SK-N-SH treated with all-trans-retinoic acid at 6 μM for 48 hours (cell line): Measurements from ENCODE around the gene NFATC4.

Experiments used
- ATAC-seq: fragments of 200-7000 bp; cut with Tn5 transposase; 3 replicates; pipeline ENCODE4 v1.9.1; 2020; ENCODE audit warnings: mild to moderate bottlenecking, moderate library complexity
- ARNTL ChIP-seq: fragments of 450-650 bp; formaldehyde crosslinking; IDR thresholded peaks from 2 replicates; pipeline ENCODE4 v1.5.0; 2020; ENCODE audit warnings: low read depth, mild to moderate bottlenecking, moderate library complexity, borderline replicate concordance
- CSDC2 ChIP-seq: fragments of 250-450 bp; sonication (Bioruptor Pico); IDR thresholded peaks from 2 replicates; pipeline ENCODE4 v1.5.0; 2020; ENCODE audit warnings: mild to moderate bottlenecking, moderate library complexity
- CSRNP3 ChIP-seq: fragments of 250-450 bp; sonication (Bioruptor Pico); IDR thresholded peaks from 2 replicates; pipeline ENCODE4 v1.5.1; 2021; ENCODE audit warnings: mild to moderate bottlenecking, moderate library complexity
- ESRRG ChIP-seq: fragments of 250-450 bp; sonication (Bioruptor Pico); IDR thresholded peaks from 2 replicates; pipeline ENCODE4 v1.6.1; 2021; ENCODE audit warnings: mild to moderate bottlenecking
- GLIS3 ChIP-seq: fragments of 250-450 bp; sonication (Bioruptor Pico); IDR thresholded peaks from 2 replicates; pipeline ENCODE4 v1.5.0; 2020; ENCODE audit warnings: mild to moderate bottlenecking, moderate library complexity
- ISL1 ChIP-seq: fragments of 250-450 bp; sonication (Bioruptor Pico); IDR thresholded peaks from 2 replicates; pipeline ENCODE4 v2.1.2; 2022; ENCODE audit warnings: mild to moderate bottlenecking, moderate library complexity
- OSR1 ChIP-seq: fragments of 250-450 bp; sonication (Bioruptor Pico); IDR thresholded peaks from 2 replicates; pipeline ENCODE4 v1.8.0; 2022; ENCODE audit warnings: moderate library complexity, mild to moderate bottlenecking, inconsistent platforms
- PPARA ChIP-seq: fragments of 250-450 bp; sonication (Bioruptor Pico); IDR thresholded peaks from 2 replicates; pipeline ENCODE4 v1.5.0; 2020; ENCODE audit warnings: mild to moderate bottlenecking, borderline replicate concordance
- RARB ChIP-seq: fragments of 250-450 bp; sonication (Bioruptor Pico); IDR thresholded peaks from 2 replicates; pipeline ENCODE4 v1.8.0; 2021; ENCODE audit warnings: mild to moderate bottlenecking, moderate library complexity
- SNAI2 ChIP-seq: fragments of 250-450 bp; sonication (Bioruptor Pico); IDR thresholded peaks from 2 replicates; pipeline ENCODE4 v1.5.0; 2020; ENCODE audit warnings: mild to moderate bottlenecking, moderate library complexity
- TCF4 ChIP-seq: fragments of 250-450 bp; sonication (Bioruptor Pico); IDR thresholded peaks from 2 replicates; pipeline ENCODE4 v1.8.0; 2021; ENCODE audit warnings: mild to moderate bottlenecking, moderate library complexity, borderline replicate concordance
- TSHZ2 ChIP-seq: fragments of 250-450 bp; sonication (Bioruptor Pico); IDR thresholded peaks from 2 replicates; pipeline ENCODE4 v1.5.0; 2020; ENCODE audit warnings: mild to moderate bottlenecking, moderate library complexity
- ZFP3 ChIP-seq: fragments of 250-450 bp; sonication (Bioruptor Pico); IDR thresholded peaks from 2 replicates; pipeline ENCODE4 v1.5.0; 2020; ENCODE audit warnings: mild to moderate bottlenecking, moderate library complexity
- ZNF565 ChIP-seq: fragments of 450-650 bp; formaldehyde crosslinking; conservative IDR thresholded peaks from 2 replicates; pipeline ENCODE4 v1.5.0; 2020; ENCODE audit warnings: low read depth, mild to moderate bottlenecking, moderate library complexity
- ZNF8 ChIP-seq: fragments of 450-650 bp; formaldehyde crosslinking; IDR thresholded peaks from 2 replicates; pipeline ENCODE4 v1.5.0; 2020; ENCODE audit warnings: mild to moderate bottlenecking, moderate library complexity
- TF ChIP-seq, protein P1 (sequence below): fragments of 250-450 bp; sonication (Bioruptor Pico); IDR thresholded peaks from 2 replicates; pipeline ENCODE4 v1.8.0; 2020; ENCODE audit warnings: mild to moderate bottlenecking, moderate library complexity, borderline replicate concordance
- TF ChIP-seq, protein P2 (sequence below): fragments of 250-450 bp; sonication (Bioruptor Pico); IDR thresholded peaks from 2 replicates; pipeline ENCODE4 v1.5.1; 2020; ENCODE audit warnings: low read depth, mild to moderate bottlenecking, moderate library complexity
- TF ChIP-seq, protein P3 (sequence below): fragments of 250-450 bp; sonication (Bioruptor Pico); IDR thresholded peaks from 2 replicates; pipeline ENCODE4 v1.8.0; 2021; ENCODE audit warnings: low read depth, mild to moderate bottlenecking, moderate library complexity, borderline replicate concordance

Gene NFATC4

GRCh38 chr14:24325963-24326362 lies 42.0 kb upstream of the NFATC4 start:
- no peak for ATAC-seq
- TF ChIP-seq, protein P1, sequence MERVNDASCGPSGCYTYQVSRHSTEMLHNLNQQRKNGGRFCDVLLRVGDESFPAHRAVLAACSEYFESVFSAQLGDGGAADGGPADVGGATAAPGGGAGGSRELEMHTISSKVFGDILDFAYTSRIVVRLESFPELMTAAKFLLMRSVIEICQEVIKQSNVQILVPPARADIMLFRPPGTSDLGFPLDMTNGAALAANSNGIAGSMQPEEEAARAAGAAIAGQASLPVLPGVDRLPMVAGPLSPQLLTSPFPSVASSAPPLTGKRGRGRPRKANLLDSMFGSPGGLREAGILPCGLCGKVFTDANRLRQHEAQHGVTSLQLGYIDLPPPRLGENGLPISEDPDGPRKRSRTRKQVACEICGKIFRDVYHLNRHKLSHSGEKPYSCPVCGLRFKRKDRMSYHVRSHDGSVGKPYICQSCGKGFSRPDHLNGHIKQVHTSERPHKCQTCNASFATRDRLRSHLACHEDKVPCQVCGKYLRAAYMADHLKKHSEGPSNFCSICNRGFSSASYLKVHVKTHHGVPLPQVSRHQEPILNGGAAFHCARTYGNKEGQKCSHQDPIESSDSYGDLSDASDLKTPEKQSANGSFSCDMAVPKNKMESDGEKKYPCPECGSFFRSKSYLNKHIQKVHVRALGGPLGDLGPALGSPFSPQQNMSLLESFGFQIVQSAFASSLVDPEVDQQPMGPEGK (CRISPR knock-in tag): no peak
- no peak for TF ChIP-seq ISL1 (CRISPR knock-in tag)
- TF ChIP-seq CSRNP3 (CRISPR knock-in tag): no peak
- TF ChIP-seq GLIS3: no peak
- no peak for TF ChIP-seq ZFP3 (CRISPR knock-in tag)
- no peak for TF ChIP-seq CSDC2
- TF ChIP-seq, protein P2, sequence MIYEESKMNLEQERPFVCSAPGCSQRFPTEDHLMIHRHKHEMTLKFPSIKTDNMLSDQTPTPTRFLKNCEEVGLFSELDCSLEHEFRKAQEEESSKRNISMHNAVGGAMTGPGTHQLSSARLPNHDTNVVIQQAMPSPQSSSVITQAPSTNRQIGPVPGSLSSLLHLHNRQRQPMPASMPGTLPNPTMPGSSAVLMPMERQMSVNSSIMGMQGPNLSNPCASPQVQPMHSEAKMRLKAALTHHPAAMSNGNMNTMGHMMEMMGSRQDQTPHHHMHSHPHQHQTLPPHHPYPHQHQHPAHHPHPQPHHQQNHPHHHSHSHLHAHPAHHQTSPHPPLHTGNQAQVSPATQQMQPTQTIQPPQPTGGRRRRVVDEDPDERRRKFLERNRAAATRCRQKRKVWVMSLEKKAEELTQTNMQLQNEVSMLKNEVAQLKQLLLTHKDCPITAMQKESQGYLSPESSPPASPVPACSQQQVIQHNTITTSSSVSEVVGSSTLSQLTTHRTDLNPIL (CRISPR knock-in tag): no peak
- no peak for TF ChIP-seq ESRRG (CRISPR knock-in tag)
- no peak for TF ChIP-seq TCF4 (CRISPR knock-in tag)
- TF ChIP-seq RARB: no peak
- TF ChIP-seq ZNF565 (CRISPR knock-in tag): no peak

DNA sequence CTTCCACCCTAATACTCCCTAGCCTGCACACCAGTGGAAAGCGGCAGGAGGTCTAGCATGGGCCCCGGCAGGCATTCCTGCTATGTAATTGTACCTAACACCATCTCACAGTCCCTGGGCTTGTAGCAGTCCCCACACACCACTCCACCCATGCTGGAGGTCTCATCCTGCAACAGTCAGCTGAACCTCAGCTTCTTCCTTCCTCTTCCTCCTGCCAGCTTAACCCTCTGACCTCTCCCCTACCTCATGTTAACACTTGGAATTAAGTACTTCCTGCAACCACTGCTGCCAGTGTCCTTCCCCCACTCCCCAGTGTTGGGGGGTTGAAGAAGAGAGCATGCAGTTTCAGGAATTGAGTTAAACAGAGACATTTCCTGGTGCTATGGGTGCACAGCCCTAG lies 40.7 kb upstream of the NFATC4 start:
- ATAC-seq: no peak

More for the DNA sequence above, 40.7 kb upstream of the NFATC4 start:
- TF ChIP-seq RARB (no peak), ISL1 (CRISPR knock-in tag) (no peak), ZNF8 (no peak), GLIS3 (no peak), TSHZ2 (CRISPR knock-in tag) (no peak), ZFP3 (CRISPR knock-in tag) (no peak), CSRNP3 (CRISPR knock-in tag) (no peak), SNAI2 (CRISPR knock-in tag) (no peak), ARNTL (CRISPR knock-in tag) (no peak), TCF4 (CRISPR knock-in tag) (no peak), OSR1 (CRISPR knock-in tag) (no peak), ZNF565 (CRISPR knock-in tag) (no peak), PPARA (no peak)
- TF ChIP-seq, protein P1 (CRISPR knock-in tag): no peak
- TF ChIP-seq, protein P3, sequence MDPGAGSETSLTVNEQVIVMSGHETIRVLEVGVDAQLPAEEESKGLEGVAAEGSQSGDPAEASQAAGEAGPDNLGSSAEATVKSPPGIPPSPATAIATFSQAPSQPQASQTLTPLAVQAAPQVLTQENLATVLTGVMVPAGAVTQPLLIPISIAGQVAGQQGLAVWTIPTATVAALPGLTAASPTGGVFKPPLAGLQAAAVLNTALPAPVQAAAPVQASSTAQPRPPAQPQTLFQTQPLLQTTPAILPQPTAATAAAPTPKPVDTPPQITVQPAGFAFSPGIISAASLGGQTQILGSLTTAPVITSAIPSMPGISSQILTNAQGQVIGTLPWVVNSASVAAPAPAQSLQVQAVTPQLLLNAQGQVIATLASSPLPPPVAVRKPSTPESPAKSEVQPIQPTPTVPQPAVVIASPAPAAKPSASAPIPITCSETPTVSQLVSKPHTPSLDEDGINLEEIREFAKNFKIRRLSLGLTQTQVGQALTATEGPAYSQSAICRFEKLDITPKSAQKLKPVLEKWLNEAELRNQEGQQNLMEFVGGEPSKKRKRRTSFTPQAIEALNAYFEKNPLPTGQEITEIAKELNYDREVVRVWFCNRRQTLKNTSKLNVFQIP: no peak
- TF ChIP-seq, protein P2 (CRISPR knock-in tag): no peak
